Measurements from ENCODE around the gene PHYHIPL. TPM values are rescaled to one million over a fixed set of nuclear protein-coding genes. Genes with fewer than 3 reads are reported as not detected.

The PHYHIPL gene
- total and polyA plus RNA-seq, 2 of the 4 experiments (the other 2 are of a cell fraction) = not detected

DNA sequence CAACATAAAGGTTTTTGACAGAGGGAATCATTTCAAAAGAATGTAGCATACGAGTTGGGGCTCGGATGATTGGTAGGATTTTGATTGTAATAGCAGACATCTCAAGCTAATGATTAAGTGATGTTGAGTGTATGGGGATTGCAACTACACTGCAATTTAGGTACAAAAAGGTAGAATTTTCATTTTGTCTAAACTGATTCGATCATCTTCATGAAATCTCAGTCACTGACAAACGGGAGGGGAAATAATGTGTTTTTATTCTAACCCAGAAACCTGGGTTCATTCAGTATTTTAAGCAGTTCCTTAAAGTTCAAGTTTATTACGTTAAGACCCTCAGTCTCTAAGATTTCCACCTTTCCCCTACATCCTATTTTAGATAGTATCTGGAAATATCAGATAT is 3.9 kb upstream of the PHYHIPL start:
- ATAC-seq (ENCODE audit: low read depth) (no peak), DNase-seq (no peak)
- TF ChIP-seq CEBPB (IDR thresholded peaks at IDR 0.05; ENCODE audit: low read depth, low read length) (no peak), SMC3 (IDR thresholded peaks at IDR 0.05; ENCODE audit: low read depth, low read length) (no peak), RCOR1 (IDR thresholded peaks at IDR 0.05; ENCODE audit: insufficient replicate concordance, low read length) (no peak), RFX5 (IDR thresholded peaks at IDR 0.05; ENCODE audit: low read depth, low read length) (no peak), FOS (IDR thresholded peaks at IDR 0.05; ENCODE audit: low read depth, low read length) (no peak), MAZ (IDR thresholded peaks at IDR 0.05; ENCODE audit: borderline replicate concordance, low read depth, low read length) (no peak), POLR2A (IDR thresholded peaks at IDR 0.05; ENCODE audit: low read depth, low read length) (no peak), NFE2L2 (IDR thresholded peaks at IDR 0.05; ENCODE audit: low read depth, low read length) (no peak), RAD21 (IDR thresholded peaks at IDR 0.05; ENCODE audit: low read length) (no peak), BHLHE40 (IDR thresholded peaks at IDR 0.05; ENCODE audit: low read depth, low read length) (no peak), MXI1 (IDR thresholded peaks at IDR 0.05; ENCODE audit: borderline replicate concordance, low read depth, low read length) (no peak)
- TF ChIP-seq, protein P1, sequence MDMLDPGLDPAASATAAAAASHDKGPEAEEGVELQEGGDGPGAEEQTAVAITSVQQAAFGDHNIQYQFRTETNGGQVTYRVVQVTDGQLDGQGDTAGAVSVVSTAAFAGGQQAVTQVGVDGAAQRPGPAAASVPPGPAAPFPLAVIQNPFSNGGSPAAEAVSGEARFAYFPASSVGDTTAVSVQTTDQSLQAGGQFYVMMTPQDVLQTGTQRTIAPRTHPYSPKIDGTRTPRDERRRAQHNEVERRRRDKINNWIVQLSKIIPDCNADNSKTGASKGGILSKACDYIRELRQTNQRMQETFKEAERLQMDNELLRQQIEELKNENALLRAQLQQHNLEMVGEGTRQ (IDR thresholded peaks at IDR 0.05; ENCODE audit: low read depth, low read length) = no peak
- TF ChIP-seq, protein P2, sequence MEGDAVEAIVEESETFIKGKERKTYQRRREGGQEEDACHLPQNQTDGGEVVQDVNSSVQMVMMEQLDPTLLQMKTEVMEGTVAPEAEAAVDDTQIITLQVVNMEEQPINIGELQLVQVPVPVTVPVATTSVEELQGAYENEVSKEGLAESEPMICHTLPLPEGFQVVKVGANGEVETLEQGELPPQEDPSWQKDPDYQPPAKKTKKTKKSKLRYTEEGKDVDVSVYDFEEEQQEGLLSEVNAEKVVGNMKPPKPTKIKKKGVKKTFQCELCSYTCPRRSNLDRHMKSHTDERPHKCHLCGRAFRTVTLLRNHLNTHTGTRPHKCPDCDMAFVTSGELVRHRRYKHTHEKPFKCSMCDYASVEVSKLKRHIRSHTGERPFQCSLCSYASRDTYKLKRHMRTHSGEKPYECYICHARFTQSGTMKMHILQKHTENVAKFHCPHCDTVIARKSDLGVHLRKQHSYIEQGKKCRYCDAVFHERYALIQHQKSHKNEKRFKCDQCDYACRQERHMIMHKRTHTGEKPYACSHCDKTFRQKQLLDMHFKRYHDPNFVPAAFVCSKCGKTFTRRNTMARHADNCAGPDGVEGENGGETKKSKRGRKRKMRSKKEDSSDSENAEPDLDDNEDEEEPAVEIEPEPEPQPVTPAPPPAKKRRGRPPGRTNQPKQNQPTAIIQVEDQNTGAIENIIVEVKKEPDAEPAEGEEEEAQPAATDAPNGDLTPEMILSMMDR (conservative IDR thresholded peaks at IDR 0.05; ENCODE audit: low read depth, low read length) = no peak
- no peak overlapping the region for H3K56ac ChIP-seq (ENCODE audit: extremely low read depth, insufficient read depth, low read length)
- H3K27me3 ChIP-seq (ENCODE audit: control insufficient read depth, insufficient read depth, low read length) = peaks cover 18% of the 10 kb centered on the region
- in situ Hi-C loops (cut with MboI; ENCODE audit: low sequenced_read_pairs) (loop anchor here (10.0 kb wide), 1 partner anchor 388 kb away; no protein-coding TSS in a partner anchor), dilution Hi-C loops (cut with HindIII; ENCODE audit: low sequenced_read_pairs, unreplicated experiment) (no loop called here), intact Hi-C loops (cut with micrococcal nuclease) (no loop called here)
- no peak overlapping the region for H3K4me3 ChIP-seq (ENCODE audit: insufficient read depth, low read depth, low read length)
- H3K9ac ChIP-seq (ENCODE audit: low read depth, low read length) = no peak overlapping the region
- H3K4ac ChIP-seq (ENCODE audit: low read depth, low read length) = no peak overlapping the region
- no peak overlapping the region for H2AK5ac ChIP-seq (ENCODE audit: low read depth, low read length)
- H3K18ac ChIP-seq (ENCODE audit: low read depth, low read length) = no peak overlapping the region
- no peaks in the 10 kb centered on the region for H3K9me1 ChIP-seq (ENCODE audit: insufficient read depth, low read length)
- no peak overlapping the region for H3K23ac ChIP-seq (ENCODE audit: low read depth, low read length)
- no peaks in the 10 kb centered on the region for H3K36me3 ChIP-seq (ENCODE audit: control insufficient read depth, insufficient read depth, low read length)
- no peak overlapping the region for H2AFZ ChIP-seq (replicated peaks; ENCODE audit: low read length, poor library complexity)
- CTCF ChIA-PET = no interaction called here
- no peak overlapping the region for H2AK9ac ChIP-seq (replicated peaks; ENCODE audit: low read depth, low read length, poor library complexity)
- POLR2A ChIA-PET (ENCODE audit: unreplicated experiment) = no interaction called here
- no peak overlapping the region for H3K14ac ChIP-seq (replicated peaks; ENCODE audit: low read depth, low read length)
- no peak overlapping the region for H2BK20ac ChIP-seq (ENCODE audit: low read depth, low read length)
- BruUV-seq (replicated peaks) = no TSS peak
- no peaks in the 10 kb centered on the region for H4K20me1 ChIP-seq (ENCODE audit: insufficient read depth, low read length)
- no peak overlapping the region for H4K8ac ChIP-seq (ENCODE audit: low read depth in 2 of 2, low read length in 2 of 2)
- no peak overlapping the region for H4K91ac ChIP-seq (ENCODE audit: insufficient read depth, low read depth, low read length)
- no peaks in the 10 kb centered on the region for H3K79me1 ChIP-seq (ENCODE audit: low read depth in 1 of 2, low read length in 2 of 2)
- H2BK5ac ChIP-seq (ENCODE audit: low read depth, low read length, poor library complexity, severe bottlenecking) = no peak overlapping the region
- no peak overlapping the region for H3K27ac ChIP-seq (ENCODE audit: insufficient read depth, low read length)
- no peak overlapping the region for H2BK120ac ChIP-seq (ENCODE audit: low read depth, low read length)
- WGBS, 2 experiments (ENCODE audit: extremely low coverage in 2 of 2, insufficient read length in 1 of 2) = 40% methylated on average over 1 of the region's 5 CpGs; no CpG with 5 or more reads in 1 of the 2 experiments
- no peak overlapping the region for H4K5ac ChIP-seq (ENCODE audit: low read depth, low read length)
- H3K4me2 ChIP-seq (ENCODE audit: low read depth, low read length) = no peak overlapping the region
- no peak overlapping the region for H2BK15ac ChIP-seq (ENCODE audit: low read depth, low read length)
- no peaks in the 10 kb centered on the region for H3K9me3 ChIP-seq (ENCODE audit: control insufficient read depth, insufficient read depth, low read length)
- no peaks in the 10 kb centered on the region for H3K4me1 ChIP-seq (ENCODE audit: control insufficient read depth, insufficient read depth, low read length)
